Transverse colon (tissue), 4 donors: ENCODE measurements around the gene PHLDB2. TPM values are rescaled to one million over a fixed set of nuclear protein-coding genes. Genes with fewer than 3 reads are reported as not detected.

Experiments
- DNase-seq: peaks from one replicate; pipeline ENCODE4 v3.0.0-alpha.2; 2019
- H3K27ac ChIP-seq, 4 donors: fragments of 200-600 bp; sonication (generic); 2 replicates each; pipeline ENCODE4 v1.5.1; 2016 to 2018; ENCODE audit warnings: inconsistent platforms in 4 of 4
- H3K27me3 ChIP-seq: fragments of 200-600 bp; sonication (generic); 2 replicates; pipeline ENCODE4 v1.5.1; 2017; ENCODE audit warnings: inconsistent platforms
- H3K36me3 ChIP-seq, 4 donors: fragments of 200-600 bp; sonication (generic); 2 replicates each; pipeline ENCODE4 v1.5.1; 2017 to 2019; ENCODE audit warnings: inconsistent platforms in 4 of 4
- H3K4me1 ChIP-seq, 4 donors: fragments of 200-600 bp; sonication (generic); 2 replicates each; pipeline ENCODE4 v1.5.1; 2017 to 2020; ENCODE audit warnings: inconsistent platforms in 4 of 4
- H3K4me3 ChIP-seq, 4 donors: fragments of 200-600 bp; sonication (generic); 1 replicate in 1 of 4; 2 replicates in 3 of 4; pipeline versions ENCODE4 v1.5.1 to v1.6.1; 2017 to 2019; ENCODE audit warnings: inconsistent platforms in 4 of 4
- H3K9me3 ChIP-seq, 2 donors: fragments of 200-600 bp; sonication (generic); 2 replicates each; pipeline ENCODE4 v1.5.1; 2017 to 2019; ENCODE audit warnings: inconsistent platforms in 2 of 2
- EP300 ChIP-seq: sonication (generic); formaldehyde crosslinking; IDR thresholded peaks from one replicate; pipeline ENCODE4 v1.6.1; 2017; ENCODE audit warnings: antibody characterized with exemption, low read depth
- POLR2A ChIP-seq: fragments of 450-650 bp; IDR thresholded peaks from one replicate; pipeline ENCODE4 v1.6.1; 2016; ENCODE audit warnings: antibody characterized with exemption, mild to moderate bottlenecking, moderate library complexity
- POLR2AphosphoS5 ChIP-seq, 3 donors: sonication (generic); formaldehyde crosslinking; IDR thresholded peaks; one replicate each; pipeline ENCODE4 v1.6.1; 2016; ENCODE audit warnings: antibody characterized with exemption in 3 of 3
- WGBS, 2 donors: methylation state at CpG; one replicate each; pipeline ENCODE4 v1.1.5; 2018; ENCODE audit warnings: low coverage in 1 of 2; 5-methylcytosine and 5-hydroxymethylcytosine counted together
- in situ Hi-C, 4 donors: fragments of 200-750 bp; cut with MboI; loops; one replicate each; pipeline versions ENCODE4 v1.15.0 to v1.15.1; 2017; ENCODE audit warnings: low sequenced_read_pairs in 3 of 4, low pct_ligation_motif_present in 1 of 4, low pct_unique_long_range_greater_than_20kb in 1 of 4
- intact Hi-C: fragments of 100-400 bp; cut with DNase I; formaldehyde crosslinking; loops from one replicate; pipeline ENCODE4 v1.15.1; 2023; ENCODE audit warnings: low total_unique reads
- total RNA-seq, 4 donors: library from RNA; depleted of rRNA; stranded (reverse); fragments of >200 nt; gene quantifications; one replicate each; pipeline ENCODE4 v1.1.0, GENCODE V29; 2016
- TF ChIP-seq, protein P1 (sequence below), 5 experiments: fragments of 200-600 bp in 3 of 5; fragments of 450-650 bp in 2 of 5; sonication (generic) in 3 of 5; IDR thresholded peaks; 1 replicate in 2 of 5; 2 replicates in 3 of 5; pipeline ENCODE4 v1.5.1; 2016 to 2017; ENCODE audit warnings: antibody characterized with exemption in 5 of 5, inconsistent platforms in 3 of 5, mild to moderate bottlenecking in 2 of 5, moderate library complexity in 1 of 5

Gene PHLDB2
- total RNA-seq, 4 donors from 2014 or later: 20.3 to 43.8 (median 24.5) TPM

DNA sequence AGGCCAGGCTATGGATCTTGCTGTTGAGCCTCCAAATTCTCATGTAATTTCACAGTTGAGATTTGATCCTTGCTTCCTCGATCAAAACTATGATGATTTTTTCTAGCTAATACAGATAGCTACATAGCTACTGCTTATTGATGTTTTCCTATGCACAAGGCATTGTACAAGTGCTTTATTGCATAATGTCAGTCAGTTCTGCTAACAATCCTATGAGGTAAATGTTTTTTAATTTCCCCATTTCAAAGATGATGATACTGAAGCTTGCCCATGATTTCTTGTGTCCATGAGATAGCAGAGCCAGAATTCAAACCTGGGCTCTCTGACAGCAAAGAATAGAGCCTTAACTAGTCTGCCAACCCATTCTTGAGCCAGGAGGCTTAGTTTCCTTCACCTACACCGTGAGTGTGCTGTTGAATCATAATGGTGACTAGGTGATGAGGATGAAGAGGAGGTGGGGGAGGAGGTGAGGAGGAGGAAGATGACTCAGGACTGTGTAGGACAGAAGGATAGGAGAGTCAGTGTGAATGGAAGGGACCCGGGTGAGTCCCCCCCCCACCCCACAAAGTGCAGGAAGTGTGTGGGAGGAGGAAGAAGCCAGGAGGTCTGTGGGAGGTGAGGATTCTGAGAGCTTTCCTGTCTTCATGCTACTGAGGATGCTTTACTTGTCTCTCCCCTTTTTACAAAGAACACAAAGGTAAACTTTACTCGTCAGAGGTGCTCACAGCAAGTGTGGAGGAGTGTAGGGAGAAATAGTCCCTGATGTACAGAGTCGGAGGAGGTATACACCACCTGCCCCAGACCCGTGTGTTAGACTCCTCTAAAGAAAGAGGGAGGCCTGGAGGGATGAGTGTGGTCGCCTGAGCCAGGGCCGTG is 143.3 kb downstream of the PHLDB2 start:
- TF ChIP-seq POLR2AphosphoS5 (IDR thresholded peaks at IDR 0.05) (no peak), POLR2A (no peak), EP300 (no peak)
- TF ChIP-seq, protein P1, sequence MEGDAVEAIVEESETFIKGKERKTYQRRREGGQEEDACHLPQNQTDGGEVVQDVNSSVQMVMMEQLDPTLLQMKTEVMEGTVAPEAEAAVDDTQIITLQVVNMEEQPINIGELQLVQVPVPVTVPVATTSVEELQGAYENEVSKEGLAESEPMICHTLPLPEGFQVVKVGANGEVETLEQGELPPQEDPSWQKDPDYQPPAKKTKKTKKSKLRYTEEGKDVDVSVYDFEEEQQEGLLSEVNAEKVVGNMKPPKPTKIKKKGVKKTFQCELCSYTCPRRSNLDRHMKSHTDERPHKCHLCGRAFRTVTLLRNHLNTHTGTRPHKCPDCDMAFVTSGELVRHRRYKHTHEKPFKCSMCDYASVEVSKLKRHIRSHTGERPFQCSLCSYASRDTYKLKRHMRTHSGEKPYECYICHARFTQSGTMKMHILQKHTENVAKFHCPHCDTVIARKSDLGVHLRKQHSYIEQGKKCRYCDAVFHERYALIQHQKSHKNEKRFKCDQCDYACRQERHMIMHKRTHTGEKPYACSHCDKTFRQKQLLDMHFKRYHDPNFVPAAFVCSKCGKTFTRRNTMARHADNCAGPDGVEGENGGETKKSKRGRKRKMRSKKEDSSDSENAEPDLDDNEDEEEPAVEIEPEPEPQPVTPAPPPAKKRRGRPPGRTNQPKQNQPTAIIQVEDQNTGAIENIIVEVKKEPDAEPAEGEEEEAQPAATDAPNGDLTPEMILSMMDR (IDR thresholded peaks at IDR 0.05): no peak
- Histone ChIP-seq H3K9me3 (no peaks in the 10 kb centered on the region), H3K4me3 (no peak overlapping the region), H3K36me3 (no peaks in the 10 kb centered on the region), H3K4me1 (peaks cover 0 to 13% (median 9%) of the 10 kb centered on the region in 4 donors), H3K27ac (no peak overlapping the region), H3K27me3 (peaks cover 23% of the 10 kb centered on the region)
- intact Hi-C loops: loop anchor here (5.0 kb wide), 1 partner anchor 920 kb away; no protein-coding TSS in a partner anchor
- WGBS, 2 donors: 74 to 76% methylated on average over 7 to 8 of the region's 8 CpGs
- in situ Hi-C loops: no loop called here
- DNase-seq: no peak

DNA sequence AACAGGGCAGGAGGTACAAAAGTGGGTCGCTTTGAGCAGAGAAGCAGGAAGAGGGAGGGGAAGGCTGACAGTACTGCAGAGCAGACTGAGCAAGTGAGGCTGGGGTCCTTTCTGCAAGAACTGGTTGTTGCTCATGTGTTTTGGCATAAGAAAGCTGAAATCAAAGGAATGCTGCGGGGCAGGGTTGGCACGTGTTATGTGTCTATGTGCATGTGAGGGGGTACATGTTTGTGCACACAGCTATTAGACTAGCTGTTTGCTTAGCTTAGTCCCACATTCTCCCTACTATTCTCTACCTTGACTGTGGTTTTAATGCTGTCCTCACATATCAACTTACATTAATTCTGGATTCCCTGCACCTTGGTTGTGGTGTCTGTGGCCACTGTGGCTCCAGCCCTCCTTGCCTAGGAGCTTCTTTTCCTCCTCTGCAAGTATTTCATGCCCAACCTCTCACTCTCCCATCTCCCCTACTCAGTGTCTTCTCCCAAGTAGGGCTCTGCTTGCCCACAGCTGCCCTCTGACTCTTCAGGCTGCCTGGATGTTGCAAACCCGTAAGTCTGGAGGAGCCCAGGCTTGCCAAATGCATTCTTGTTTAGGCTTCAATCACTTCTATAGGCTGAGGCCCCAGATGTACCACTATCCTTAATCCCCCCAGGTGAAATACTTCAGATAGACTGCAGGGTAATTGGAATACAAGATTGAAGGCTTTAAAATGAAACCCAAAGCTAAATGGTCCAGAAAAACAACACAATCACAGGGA is 144.4 kb downstream of the PHLDB2 start:
- Histone ChIP-seq H3K27ac (no peak overlapping the region), H3K27me3 (peaks cover 23% of the 10 kb centered on the region), H3K36me3 (no peaks in the 10 kb centered on the region), H3K4me3 (no peak overlapping the region), H3K9me3 (no peaks in the 10 kb centered on the region), H3K4me1 (peaks cover 0 to 11% (median 8%) of the 10 kb centered on the region in 4 donors)
- TF ChIP-seq, protein P1 (IDR thresholded peaks at IDR 0.05): no peak
- TF ChIP-seq EP300 (no peak), POLR2A (no peak), POLR2AphosphoS5 (IDR thresholded peaks at IDR 0.05) (no peak)
- in situ Hi-C loops: no loop called here
- DNase-seq: no peak
- intact Hi-C loops: loop anchor here (5.0 kb wide), 1 partner anchor 921 kb away; no protein-coding TSS in a partner anchor
- WGBS, 2 donors: 78% methylated on average over 3 to 4 of the region's 4 CpGs

DNA sequence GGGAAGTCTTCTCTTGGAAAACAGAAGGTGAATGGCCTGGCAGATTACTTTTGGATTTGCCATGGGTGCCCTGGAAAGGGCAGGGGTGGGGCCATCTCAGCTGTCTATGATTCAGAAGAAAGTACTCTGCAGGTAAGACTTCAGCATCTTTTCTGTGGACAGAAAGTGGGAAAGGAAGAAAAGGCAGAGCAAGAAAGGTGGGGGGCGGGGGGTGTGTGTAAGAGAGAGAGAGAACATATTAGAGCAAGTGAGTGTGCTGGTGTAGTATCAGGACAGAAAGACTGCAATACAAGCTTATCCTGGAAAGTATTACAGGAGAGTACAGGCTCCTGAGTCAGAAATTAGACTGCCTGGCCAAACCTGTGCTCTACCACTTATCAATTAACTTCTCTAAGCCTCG is 145.1 kb downstream of the PHLDB2 start:
- WGBS, 2 donors: 73 to 88% methylated on average over 2 of the region's 2 CpGs
- peaks cover 0 to 4% (median 4%) of the 10 kb centered on the region in 4 donors for H3K4me1 ChIP-seq
- intact Hi-C loops: loop anchor here (5.0 kb wide), 1 partner anchor 922 kb away; no protein-coding TSS in a partner anchor
- H3K36me3 ChIP-seq: no peaks in the 10 kb centered on the region
- DNase-seq: no peak
- in situ Hi-C loops: no loop called here
- H3K27ac ChIP-seq: no peak overlapping the region
- H3K27me3 ChIP-seq: peaks cover 18% of the 10 kb centered on the region
- TF ChIP-seq EP300 (no peak), POLR2A (no peak), POLR2AphosphoS5 (IDR thresholded peaks at IDR 0.05) (no peak)
- TF ChIP-seq, protein P1 (IDR thresholded peaks at IDR 0.05): no peak
- H3K9me3 ChIP-seq: no peaks in the 10 kb centered on the region
- H3K4me3 ChIP-seq: no peak overlapping the region

DNA sequence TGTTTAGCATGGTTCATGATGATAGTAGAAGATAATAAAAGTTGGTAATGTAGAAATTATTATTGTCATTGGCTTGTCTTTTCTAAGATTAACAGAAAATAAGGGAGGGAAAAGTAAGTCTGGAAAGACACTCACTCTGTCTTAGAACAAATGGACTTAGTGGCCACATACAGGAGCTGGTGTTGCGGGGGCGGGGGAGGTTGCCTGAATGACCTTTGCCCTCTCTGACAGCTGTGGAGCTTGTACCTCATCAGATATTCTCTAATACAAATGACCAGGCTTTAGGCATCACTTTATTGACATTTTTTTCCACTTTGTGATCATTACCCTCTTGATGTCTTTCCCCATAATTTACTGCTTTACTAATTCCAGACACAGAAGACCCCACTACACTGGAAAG is 145.6 kb downstream of the PHLDB2 start:
- 86 to 92% methylated on average over 2 of the region's 2 CpGs for WGBS, 2 donors
- intact Hi-C loops: loop anchor here (5.0 kb wide), 1 partner anchor 922 kb away; no protein-coding TSS in a partner anchor
- Histone ChIP-seq H3K27ac (no peak overlapping the region), H3K9me3 (no peaks in the 10 kb centered on the region), H3K36me3 (no peaks in the 10 kb centered on the region), H3K4me1 (no peaks in the 10 kb centered on the region), H3K27me3 (peaks cover 13% of the 10 kb centered on the region), H3K4me3 (no peak overlapping the region)
- DNase-seq: no peak
- TF ChIP-seq POLR2AphosphoS5 (IDR thresholded peaks at IDR 0.05) (no peak), EP300 (no peak), POLR2A (no peak)
- TF ChIP-seq, protein P1 (IDR thresholded peaks at IDR 0.05): no peak
- in situ Hi-C loops: no loop called here
